CD14-positive monocyte (primary cell): ENCODE results near the gene TFB1M. TPM values are rescaled to one million over a fixed set of nuclear protein-coding genes. Genes with fewer than 3 reads are reported as not detected.

ENCODE experiments used
- DNase-seq, 3 donors: peaks; one replicate each; pipeline ENCODE4 v3.0.0-alpha.2; 2011 to 2022
- H2AFZ ChIP-seq: 2 replicates; pipeline ENCODE4 v1.6.0; 2012; ENCODE audit warnings: mild to moderate bottlenecking, low read depth, low read length, inconsistent platforms; ENCODE audit not compliant: insufficient read depth, poor library complexity, severe bottlenecking
- H3K27ac ChIP-seq, 2 donors: 1 replicate in 1 of 2; 2 replicates in 1 of 2; pipeline ENCODE4 v1.5.1; 2012 to 2013; ENCODE audit warnings: low read length in 2 of 2, control low read depth in 1 of 2, inconsistent platforms in 1 of 2, low read depth in 1 of 2, mild to moderate bottlenecking in 1 of 2
- H3K27me3 ChIP-seq, 2 donors: one replicate each; pipeline versions ENCODE4 v1.6.0 to v1.6.1; 2011 to 2013; ENCODE audit warnings: low read length in 2 of 2; ENCODE audit not compliant: control insufficient read depth in 2 of 2, insufficient read depth in 2 of 2
- H3K36me3 ChIP-seq, 2 donors: replicated peaks in 1 of 2; 1 replicate in 1 of 2; 2 replicates in 1 of 2; pipeline versions ENCODE4 v1.5.1 to v1.6.1; 2012 to 2013; ENCODE audit warnings: low read length in 2 of 2, control low read depth in 1 of 2, inconsistent platforms in 1 of 2, mild to moderate bottlenecking in 1 of 2; ENCODE audit not compliant: insufficient read depth in 2 of 2, control insufficient read depth in 1 of 2
- H3K4me1 ChIP-seq, 2 donors: 1 replicate in 1 of 2; 2 replicates in 1 of 2; pipeline versions ENCODE4 v1.5.1 to v1.6.1; 2012 to 2013; ENCODE audit warnings: low read length in 2 of 2, control low read depth in 1 of 2, inconsistent platforms in 1 of 2, mild to moderate bottlenecking in 1 of 2, moderate library complexity in 1 of 2; ENCODE audit not compliant: insufficient read depth in 2 of 2, control insufficient read depth in 1 of 2
- H3K4me2 ChIP-seq: replicated peaks from 2 replicates; pipeline ENCODE3; 2012; ENCODE audit warnings: low read length, moderate library complexity, mild to moderate bottlenecking; ENCODE audit not compliant: poor library complexity, severe bottlenecking; ENCODE audit errors: extremely low read depth
- H3K4me3 ChIP-seq, 3 experiments: fragments of 200-600 bp in 1 of 3; sonication (generic) in 1 of 3; replicated peaks in 1 of 3; 1 replicate in 2 of 3; 2 replicates in 1 of 3; pipeline ENCODE4 v1.5.1; 2011 to 2013; ENCODE audit warnings: low read length in 3 of 3, mild to moderate bottlenecking in 3 of 3, control low read depth in 2 of 3, low read depth in 2 of 3, inconsistent platforms in 1 of 3, moderate library complexity in 1 of 3
- H3K79me2 ChIP-seq: 2 replicates; pipeline ENCODE4 v1.6.0; 2012; ENCODE audit warnings: mild to moderate bottlenecking, control low read depth, inconsistent platforms, low read length, moderate library complexity; ENCODE audit not compliant: insufficient read depth
- H3K9ac ChIP-seq: 2 replicates; pipeline ENCODE4 v1.6.0; 2017; ENCODE audit warnings: low read length, mild to moderate bottlenecking; ENCODE audit not compliant: insufficient read depth, poor library complexity, severe bottlenecking
- H3K9me3 ChIP-seq, 2 donors: replicated peaks in 1 of 2; 1 replicate in 1 of 2; 2 replicates in 1 of 2; pipeline versions ENCODE4 v1.5.1 to v1.6.1; 2012 to 2013; ENCODE audit warnings: low read length in 2 of 2, control low read depth in 1 of 2; ENCODE audit not compliant: control insufficient read depth in 1 of 2, insufficient read depth in 1 of 2
- H4K20me1 ChIP-seq: 2 replicates; pipeline ENCODE4 v1.6.0; 2012; ENCODE audit warnings: mild to moderate bottlenecking, low read length, control low read depth, moderate library complexity; ENCODE audit not compliant: insufficient read depth
- H3K27ac Mint-ChIP-seq, 7 donors: one replicate each; pipeline ENCODE4 v1.8.0; 2020; ENCODE audit warnings: mild to moderate bottlenecking in 7 of 7, mixed read lengths in 7 of 7, moderate library complexity in 6 of 7, inconsistent platforms in 2 of 7
- H3K27me3 Mint-ChIP-seq, 3 donors: one replicate each; pipeline ENCODE4 v1.8.0; 2021 to 2022; ENCODE audit warnings: low read depth in 3 of 3, mild to moderate bottlenecking in 3 of 3, mixed read lengths in 3 of 3, moderate library complexity in 3 of 3, inconsistent platforms in 1 of 3
- H3K36me3 Mint-ChIP-seq, 2 donors: one replicate each; pipeline ENCODE4 v1.8.0; 2020; ENCODE audit warnings: mixed read lengths in 2 of 2, inconsistent platforms in 1 of 2, mild to moderate bottlenecking in 1 of 2
- H3K4me1 Mint-ChIP-seq: one replicate; pipeline ENCODE4 v1.8.0; 2020; ENCODE audit warnings: mild to moderate bottlenecking, mixed read lengths
- H3K4me3 Mint-ChIP-seq, 2 donors: one replicate each; pipeline ENCODE4 v1.8.0; 2020; ENCODE audit warnings: mild to moderate bottlenecking in 2 of 2, mixed read lengths in 2 of 2, moderate library complexity in 1 of 2
- H3K9me3 Mint-ChIP-seq, 7 donors: one replicate each; pipeline ENCODE4 v1.8.0; 2020 to 2022; ENCODE audit warnings: mixed read lengths in 7 of 7, mild to moderate bottlenecking in 6 of 7, moderate library complexity in 6 of 7, inconsistent platforms in 2 of 7
- WGBS: methylation state at CpG from one replicate; pipeline ENCODE4 v1.1.5; 2013; ENCODE audit warnings: missing lambda C conversion rate; ENCODE audit not compliant: insufficient coverage; 5-methylcytosine and 5-hydroxymethylcytosine counted together
- intact Hi-C, 2 donors: fragments of 100-400 bp; cut with micrococcal nuclease; formaldehyde crosslinking; loops; one replicate each; pipeline versions ENCODE4 v1.15.0 to v1.15.1; 2023
- polyA plus RNA-seq, 3 donors: library from polyadenylated mRNA; depleted of rRNA in 1 of 3; unstranded in 2 of 3; stranded (reverse) in 1 of 3; fragments of 300-500 nt in 2 of 3; fragments of >200 nt in 1 of 3; fragmentation: Illumina TruSeq in 2 of 3; gene quantifications; 1 replicate in 2 of 3; 2 replicates in 1 of 3; pipeline ENCODE4 v1.2.3, GENCODE V29; 2012 to 2021
- TF ChIP-seq, protein P1 (sequence below): fragments of 200-600 bp; IDR thresholded peaks from one replicate; pipeline ENCODE4 v1.8.0; 2022; ENCODE audit warnings: antibody characterized with exemption, mild to moderate bottlenecking

TFB1M gene
- polyA plus RNA-seq, 3 donors: 4.8 to 5.4 (median 4.8) TPM

DNA sequence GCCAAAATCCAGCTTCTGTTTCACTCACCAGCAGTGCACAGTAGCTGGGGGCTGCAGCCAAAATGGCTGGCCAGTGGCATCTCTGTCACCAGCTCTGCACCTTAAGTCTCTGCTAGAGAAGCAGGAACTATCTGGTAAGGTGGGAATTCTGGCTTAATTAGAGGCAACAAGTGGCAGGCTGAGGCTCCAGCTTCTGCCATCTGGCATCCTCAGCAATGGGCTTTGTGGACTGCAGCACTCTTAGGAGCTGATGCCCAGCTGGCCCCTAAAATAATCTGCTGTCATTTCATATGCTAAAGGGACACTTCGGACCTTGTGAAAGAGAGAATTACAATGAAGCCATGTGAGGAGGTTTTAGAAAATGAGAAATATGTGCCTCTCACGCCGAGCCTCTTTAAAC lies 55.1 kb downstream of the TFB1M start:
- Histone ChIP-seq H3K9ac (no peak overlapping the region), H3K4me1 (no peaks in the 10 kb centered on the region), H3K27ac (no peak overlapping the region), H4K20me1 (no peaks in the 10 kb centered on the region), H2AFZ (no peak overlapping the region), H3K4me2 (no peak overlapping the region), H3K27me3 (no peaks in the 10 kb centered on the region), H3K9me3 (no peaks in the 10 kb centered on the region), H3K36me3 (peaks cover 50 to 83% of the 10 kb centered on the region in 2 donors), H3K79me2 (no peaks in the 10 kb centered on the region), H3K4me3 (no peak overlapping the region)
- TF ChIP-seq, protein P1, sequence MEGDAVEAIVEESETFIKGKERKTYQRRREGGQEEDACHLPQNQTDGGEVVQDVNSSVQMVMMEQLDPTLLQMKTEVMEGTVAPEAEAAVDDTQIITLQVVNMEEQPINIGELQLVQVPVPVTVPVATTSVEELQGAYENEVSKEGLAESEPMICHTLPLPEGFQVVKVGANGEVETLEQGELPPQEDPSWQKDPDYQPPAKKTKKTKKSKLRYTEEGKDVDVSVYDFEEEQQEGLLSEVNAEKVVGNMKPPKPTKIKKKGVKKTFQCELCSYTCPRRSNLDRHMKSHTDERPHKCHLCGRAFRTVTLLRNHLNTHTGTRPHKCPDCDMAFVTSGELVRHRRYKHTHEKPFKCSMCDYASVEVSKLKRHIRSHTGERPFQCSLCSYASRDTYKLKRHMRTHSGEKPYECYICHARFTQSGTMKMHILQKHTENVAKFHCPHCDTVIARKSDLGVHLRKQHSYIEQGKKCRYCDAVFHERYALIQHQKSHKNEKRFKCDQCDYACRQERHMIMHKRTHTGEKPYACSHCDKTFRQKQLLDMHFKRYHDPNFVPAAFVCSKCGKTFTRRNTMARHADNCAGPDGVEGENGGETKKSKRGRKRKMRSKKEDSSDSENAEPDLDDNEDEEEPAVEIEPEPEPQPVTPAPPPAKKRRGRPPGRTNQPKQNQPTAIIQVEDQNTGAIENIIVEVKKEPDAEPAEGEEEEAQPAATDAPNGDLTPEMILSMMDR: no peak
- Mint-ChIP-seq H3K36me3 (peaks cover 51 to 56% of the 10 kb centered on the region in 2 donors), H3K27ac (no peak overlapping the region), H3K9me3 (no peaks in the 10 kb centered on the region), H3K4me1 (no peaks in the 10 kb centered on the region), H3K4me3 (no peak overlapping the region), H3K27me3 (peaks cover 0 to 1% (median 1%) of the 10 kb centered on the region in 3 donors)
- intact Hi-C loops: no loop called here
- DNase-seq: no peak
- 100% methylated on average over 2 of the region's 3 CpGs for WGBS

DNA sequence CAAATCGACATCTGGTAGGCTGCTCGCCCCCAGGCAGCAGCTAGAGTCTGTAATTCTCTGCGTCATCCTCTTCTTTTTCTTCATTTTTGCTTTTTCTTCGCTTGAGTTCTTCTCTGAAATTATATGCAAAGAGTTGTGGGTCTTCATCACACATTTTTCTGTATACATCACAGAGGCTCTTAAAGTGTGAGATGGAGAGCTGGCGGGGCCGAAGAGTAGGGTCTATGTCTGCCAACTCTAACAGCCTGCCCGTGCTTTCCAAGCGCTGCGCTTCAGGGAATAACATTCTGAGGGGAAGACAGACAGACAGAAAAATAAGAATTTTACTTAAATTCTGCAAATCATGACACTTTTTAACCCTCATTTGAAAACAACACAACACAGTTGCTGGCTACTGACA lies 56.5 kb downstream of the TFB1M start:
- Mint-ChIP-seq H3K27me3 (peaks cover 0 to 1% (median 0%) of the 10 kb centered on the region in 3 donors), H3K27ac (peak overlapping the region in 1 of 7 donors; percentile 78), H3K9me3 (no peaks in the 10 kb centered on the region), H3K4me3 (no peak overlapping the region), H3K4me1 (no peaks in the 10 kb centered on the region), H3K36me3 (peaks cover 54 to 64% of the 10 kb centered on the region in 2 donors)
- TF ChIP-seq, protein P1: no peak
- no peaks in the 10 kb centered on the region for H4K20me1 ChIP-seq
- H3K4me2 ChIP-seq: no peak overlapping the region
- no CpG with 5 or more reads among the region's 9 CpGs for WGBS
- no peak overlapping the region for H2AFZ ChIP-seq
- peaks cover 54 to 87% of the 10 kb centered on the region in 2 donors for H3K36me3 ChIP-seq
- no peak overlapping the region for H3K4me3 ChIP-seq
- no peaks in the 10 kb centered on the region for H3K9me3 ChIP-seq
- no peaks in the 10 kb centered on the region for H3K4me1 ChIP-seq
- H3K27ac ChIP-seq: no peak overlapping the region
- H3K79me2 ChIP-seq: no peaks in the 10 kb centered on the region
- intact Hi-C loops: no loop called here
- DNase-seq: no peak
- no peak overlapping the region for H3K9ac ChIP-seq
- no peaks in the 10 kb centered on the region for H3K27me3 ChIP-seq
